ENCODE data around the gene CDC7. TPM values are rescaled to one million over a fixed set of nuclear protein-coding genes. Genes with fewer than 3 reads are reported as not detected.

CDC7 gene
- total and polyA plus RNA-seq, 2 of the 13 experiments (the other 11 are each of a cell fraction or from before 2014, with no cell fraction given) = 2.5 to 12.6 TPM

DNA sequence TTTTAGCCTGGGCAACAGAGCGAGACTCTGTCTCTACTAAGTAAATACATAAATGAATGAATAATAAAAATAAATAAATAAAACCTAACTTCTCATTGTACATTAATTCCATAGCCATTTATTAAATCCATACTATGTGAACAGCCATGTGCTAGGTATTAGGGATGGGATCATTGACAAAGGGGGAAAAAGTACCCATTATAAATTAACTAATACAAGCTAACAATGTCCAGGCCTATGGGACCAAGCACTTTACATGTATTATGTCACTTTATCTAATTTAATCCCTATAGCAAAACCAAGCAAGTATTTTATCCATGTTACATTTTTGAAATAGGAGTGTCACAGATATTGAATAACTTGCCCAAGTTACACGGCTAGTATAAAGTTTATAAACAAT lies 2.6 kb upstream of the CDC7 start:
- H3K4me3 ChIP-seq (replicated peaks in 1 of 3; ENCODE audit: insufficient read depth in 1 of 3, low read depth in 2 of 3, low read length in 3 of 3) = no peak overlapping the region
- intact Hi-C loops (cut with micrococcal nuclease; ENCODE audit: unreplicated experiment) = no loop called here
- H3K27me3 ChIP-seq (ENCODE audit: control insufficient read depth in 1 of 2, insufficient read depth in 2 of 2, low read length in 2 of 2) = no peaks in the 10 kb centered on the region
- ChIA-PET CTCF (ENCODE audit: low intra/inter-chr PET ratio, low total read pairs) (no interaction called here), POLR2A (no interaction called here)
- H3K9me3 ChIP-seq (ENCODE audit: low read length) = no peaks in the 10 kb centered on the region
- H3K27ac ChIP-seq (ENCODE audit: extremely low read length, insufficient read depth, low read length) = no peak overlapping the region
- TSS peak; percentile 60 for BruUV-seq (replicated peaks)
- TF ChIP-seq ZNF678 (CRISPR knock-in tag; IDR thresholded peaks at IDR 0.05) (no peak), ZNF75D (CRISPR knock-in tag; IDR thresholded peaks at IDR 0.05; ENCODE audit: borderline replicate concordance) (no peak), ZNF3 (CRISPR knock-in tag; IDR thresholded peaks at IDR 0.05) (0 out of 2 replicates have a peak, but pooled peaks have one; percentile 40), HNRNPLL (IDR thresholded peaks at IDR 0.05; ENCODE audit: low read depth, low read length, poor library complexity, severe bottlenecking) (peak; percentile 61)
- TF ChIP-seq, protein P1, sequence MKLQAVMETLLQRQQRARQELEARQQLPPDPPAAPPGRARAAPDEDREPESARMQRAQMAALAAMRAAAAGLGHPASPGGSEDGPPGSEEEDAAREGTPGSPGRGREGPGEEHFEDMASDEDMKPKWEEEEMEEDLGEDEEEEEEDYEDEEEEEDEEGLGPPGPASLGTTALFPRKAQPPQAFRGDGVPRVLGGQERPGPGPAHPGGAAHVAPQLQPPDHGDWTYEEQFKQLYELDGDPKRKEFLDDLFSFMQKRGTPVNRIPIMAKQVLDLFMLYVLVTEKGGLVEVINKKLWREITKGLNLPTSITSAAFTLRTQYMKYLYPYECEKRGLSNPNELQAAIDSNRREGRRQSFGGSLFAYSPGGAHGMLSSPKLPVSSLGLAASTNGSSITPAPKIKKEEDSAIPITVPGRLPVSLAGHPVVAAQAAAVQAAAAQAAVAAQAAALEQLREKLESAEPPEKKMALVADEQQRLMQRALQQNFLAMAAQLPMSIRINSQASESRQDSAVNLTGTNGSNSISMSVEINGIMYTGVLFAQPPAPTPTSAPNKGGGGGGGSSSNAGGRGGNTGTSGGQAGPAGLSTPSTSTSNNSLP (IDR thresholded peaks at IDR 0.05; ENCODE audit: low read depth, low read length) = peak; percentile 59
- no peak overlapping the region for H2AFZ ChIP-seq (ENCODE audit: low read length)
- H3K9ac ChIP-seq (ENCODE audit: insufficient read depth, low read depth, low read length) = no peak overlapping the region
- FAIRE-seq = no peak
- H3K36me3 ChIP-seq (replicated peaks in 1 of 2; ENCODE audit: control insufficient read depth in 1 of 2, insufficient read depth in 2 of 2, low read length in 2 of 2) = no peaks in the 10 kb centered on the region
- H3K79me2 ChIP-seq (ENCODE audit: insufficient read depth, low read length) = peaks cover 8% of the 10 kb centered on the region
- in situ Hi-C loops (cut with HindIII; ENCODE audit: extremely low pct_ligation_motif_present, low pct_unique_long_range_greater_than_20kb) = no loop called here
- H3K4me1 ChIP-seq (ENCODE audit: insufficient read depth, low read length) = peaks cover 14% of the 10 kb centered on the region
- peak; percentile 85 for DNase-seq (ENCODE audit: low spot score)
- peak; percentile 3 for ATAC-seq
- no peaks in the 10 kb centered on the region for H4K20me1 ChIP-seq (ENCODE audit: insufficient read depth, low read length)
- 14% methylated on average over 2 of the region's 2 CpGs for WGBS (ENCODE audit: low lambda C conversion rate)
- H3K4me2 ChIP-seq (ENCODE audit: low read depth, low read length) = no peak overlapping the region

DNA sequence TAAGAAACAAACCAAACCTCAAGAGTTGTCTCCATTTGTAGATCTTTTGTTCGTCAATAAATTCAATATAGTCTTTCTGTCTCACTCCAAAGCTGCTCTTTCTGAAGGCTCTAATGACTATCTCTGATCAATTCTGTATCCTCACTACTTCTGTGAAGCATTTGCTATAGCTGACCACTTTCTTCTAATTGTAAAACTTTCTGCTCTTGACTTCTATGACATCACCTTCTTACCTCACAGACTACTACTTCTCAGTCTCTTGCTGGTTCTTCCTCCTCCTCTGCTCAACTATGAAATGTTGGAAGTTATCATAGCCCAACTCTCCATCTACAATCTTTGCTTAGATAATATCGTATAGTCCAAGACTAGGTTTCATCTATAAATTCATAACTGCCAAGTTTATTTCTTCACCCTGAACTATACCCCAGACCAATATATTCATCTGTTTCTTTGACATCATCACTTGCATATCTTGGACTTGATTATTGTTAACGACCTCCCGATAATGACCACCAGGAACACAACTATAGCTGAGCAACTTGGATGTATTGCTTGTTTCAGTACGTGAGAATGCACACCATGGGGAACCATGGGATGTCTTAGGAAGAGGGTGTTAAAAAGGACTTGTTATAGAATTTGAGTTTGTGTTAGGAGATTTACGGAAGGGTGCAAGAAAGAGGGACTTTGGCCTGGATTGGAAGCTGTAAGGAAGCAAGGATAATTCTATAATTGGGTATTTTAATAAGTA lies 2.0 kb upstream of the CDC7 start:
- no peak overlapping the region for H3K4me3 ChIP-seq (replicated peaks in 1 of 3; ENCODE audit: insufficient read depth in 1 of 3, low read depth in 2 of 3, low read length in 3 of 3)
- H4K20me1 ChIP-seq (ENCODE audit: insufficient read depth, low read length) = no peaks in the 10 kb centered on the region
- H3K9ac ChIP-seq (ENCODE audit: insufficient read depth, low read depth, low read length) = no peak overlapping the region
- peak; percentile 36 for FAIRE-seq
- H3K4me2 ChIP-seq (ENCODE audit: low read depth, low read length) = no peak overlapping the region
- intact Hi-C loops (cut with micrococcal nuclease; ENCODE audit: unreplicated experiment) = no loop called here
- H2AFZ ChIP-seq (ENCODE audit: low read length) = no peak overlapping the region
- H3K27ac ChIP-seq (ENCODE audit: extremely low read length, insufficient read depth, low read length) = no peak overlapping the region
- no peaks in the 10 kb centered on the region for H3K36me3 ChIP-seq (replicated peaks in 1 of 2; ENCODE audit: control insufficient read depth in 1 of 2, insufficient read depth in 2 of 2, low read length in 2 of 2)
- H3K27me3 ChIP-seq (ENCODE audit: control insufficient read depth in 1 of 2, insufficient read depth in 2 of 2, low read length in 2 of 2) = no peaks in the 10 kb centered on the region
- in situ Hi-C loops (cut with HindIII; ENCODE audit: extremely low pct_ligation_motif_present, low pct_unique_long_range_greater_than_20kb) = no loop called here
- ChIA-PET CTCF (ENCODE audit: low intra/inter-chr PET ratio, low total read pairs) (no interaction called here), POLR2A (no interaction called here)
- peak; percentile 91 for DNase-seq (ENCODE audit: low spot score)
- H3K9me3 ChIP-seq (ENCODE audit: low read length) = no peaks in the 10 kb centered on the region
- peak; percentile 17 for ATAC-seq
- WGBS (ENCODE audit: low lambda C conversion rate) = 38% methylated on average over 6 of the region's 6 CpGs
- H3K4me1 ChIP-seq (ENCODE audit: insufficient read depth, low read length) = peaks cover 14% of the 10 kb centered on the region
- peaks cover 11% of the 10 kb centered on the region for H3K79me2 ChIP-seq (ENCODE audit: insufficient read depth, low read length)
- no TSS peak for BruUV-seq (replicated peaks)
- no peak for TF ChIP-seq ZNF567 (CRISPR knock-in tag; IDR thresholded peaks at IDR 0.05; ENCODE audit: borderline replicate concordance)
- no peak for TF ChIP-seq ZBTB7B (CRISPR knock-in tag; IDR thresholded peaks at IDR 0.05)
- peak; percentile 76 for TF ChIP-seq KAT2B (IDR thresholded peaks at IDR 0.05; ENCODE audit: borderline replicate concordance, low read depth, low read length)
- no peak for TF ChIP-seq ZNF468 (CRISPR knock-in tag; IDR thresholded peaks at IDR 0.05)
- TF ChIP-seq HNRNPLL (IDR thresholded peaks at IDR 0.05; ENCODE audit: low read depth, low read length, poor library complexity, severe bottlenecking) = no peak
- TF ChIP-seq TP53 (CRISPR knock-in tag; conservative IDR thresholded peaks at IDR 0.05) = no peak
- TF ChIP-seq, protein P2, sequence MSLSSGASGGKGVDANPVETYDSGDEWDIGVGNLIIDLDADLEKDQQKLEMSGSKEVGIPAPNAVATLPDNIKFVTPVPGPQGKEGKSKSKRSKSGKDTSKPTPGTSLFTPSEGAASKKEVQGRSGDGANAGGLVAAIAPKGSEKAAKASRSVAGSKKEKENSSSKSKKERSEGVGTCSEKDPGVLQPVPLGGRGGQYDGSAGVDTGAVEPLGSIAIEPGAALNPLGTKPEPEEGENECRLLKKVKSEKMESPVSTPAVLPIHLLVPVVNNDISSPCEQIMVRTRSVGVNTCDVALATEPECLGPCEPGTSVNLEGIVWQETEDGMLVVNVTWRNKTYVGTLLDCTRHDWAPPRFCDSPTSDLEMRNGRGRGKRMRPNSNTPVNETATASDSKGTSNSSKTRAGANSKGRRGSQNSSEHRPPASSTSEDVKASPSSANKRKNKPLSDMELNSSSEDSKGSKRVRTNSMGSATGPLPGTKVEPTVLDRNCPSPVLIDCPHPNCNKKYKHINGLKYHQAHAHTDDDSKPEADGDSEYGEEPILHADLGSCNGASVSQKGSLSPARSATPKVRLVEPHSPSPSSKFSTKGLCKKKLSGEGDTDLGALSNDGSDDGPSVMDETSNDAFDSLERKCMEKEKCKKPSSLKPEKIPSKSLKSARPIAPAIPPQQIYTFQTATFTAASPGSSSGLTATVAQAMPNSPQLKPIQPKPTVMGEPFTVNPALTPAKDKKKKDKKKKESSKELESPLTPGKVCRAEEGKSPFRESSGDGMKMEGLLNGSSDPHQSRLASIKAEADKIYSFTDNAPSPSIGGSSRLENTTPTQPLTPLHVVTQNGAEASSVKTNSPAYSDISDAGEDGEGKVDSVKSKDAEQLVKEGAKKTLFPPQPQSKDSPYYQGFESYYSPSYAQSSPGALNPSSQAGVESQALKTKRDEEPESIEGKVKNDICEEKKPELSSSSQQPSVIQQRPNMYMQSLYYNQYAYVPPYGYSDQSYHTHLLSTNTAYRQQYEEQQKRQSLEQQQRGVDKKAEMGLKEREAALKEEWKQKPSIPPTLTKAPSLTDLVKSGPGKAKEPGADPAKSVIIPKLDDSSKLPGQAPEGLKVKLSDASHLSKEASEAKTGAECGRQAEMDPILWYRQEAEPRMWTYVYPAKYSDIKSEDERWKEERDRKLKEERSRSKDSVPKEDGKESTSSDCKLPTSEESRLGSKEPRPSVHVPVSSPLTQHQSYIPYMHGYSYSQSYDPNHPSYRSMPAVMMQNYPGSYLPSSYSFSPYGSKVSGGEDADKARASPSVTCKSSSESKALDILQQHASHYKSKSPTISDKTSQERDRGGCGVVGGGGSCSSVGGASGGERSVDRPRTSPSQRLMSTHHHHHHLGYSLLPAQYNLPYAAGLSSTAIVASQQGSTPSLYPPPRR (CRISPR knock-in tag; IDR thresholded peaks at IDR 0.05; ENCODE audit: borderline replicate concordance) = no peak
- no peak for TF ChIP-seq RNF2 (conservative IDR thresholded peaks at IDR 0.05; ENCODE audit: low read depth)

Measured in HepG2 (cell line).